ENCODE results near the gene TGIF2. TPM values are rescaled to one million over a fixed set of nuclear protein-coding genes. Genes with fewer than 3 reads are reported as not detected.

Gene TGIF2
- total and polyA plus RNA-seq, 2 of the 13 experiments (the other 11 are each of a cell fraction or from before 2014, with no cell fraction given), result 41.3 to 53.9 TPM

GRCh38 chr20:36540551-36541211, 32.7 kb upstream of the TGIF2 start:
- intact Hi-C loops (cut with micrococcal nuclease; ENCODE audit: unreplicated experiment), result no loop called here
- no peak overlapping the region for H2AFZ ChIP-seq (ENCODE audit: low read length)
- CTCF ChIA-PET (ENCODE audit: low intra/inter-chr PET ratio, low total read pairs), result no interaction called here
- peak; percentile 13; the same call in 1 of the 2 replicates for TF ChIP-seq ZNF768 (CRISPR knock-in tag; IDR thresholded peaks at IDR 0.05)
- no peak for TF ChIP-seq SP140L (CRISPR knock-in tag; IDR thresholded peaks at IDR 0.05; ENCODE audit: borderline replicate concordance)
- TF ChIP-seq ZBTB38 (CRISPR knock-in tag; IDR thresholded peaks at IDR 0.05), result peak; percentile 23; the same call in 1 of the 2 replicates
- TF ChIP-seq PCBP1 (IDR thresholded peaks at IDR 0.05; ENCODE audit: borderline replicate concordance, low read depth, low read length), result peak; percentile 78; the same call in 1 of the 2 replicates
- 0 out of 2 replicates have a peak, but pooled peaks have one; percentile 27 for TF ChIP-seq MXD3 (CRISPR knock-in tag; IDR thresholded peaks at IDR 0.05)
- TF ChIP-seq AGO2 (optimal IDR thresholded peaks at IDR 0.05; ENCODE audit: low read depth, low read length), result peak; percentile 21
- TF ChIP-seq, protein P1, sequence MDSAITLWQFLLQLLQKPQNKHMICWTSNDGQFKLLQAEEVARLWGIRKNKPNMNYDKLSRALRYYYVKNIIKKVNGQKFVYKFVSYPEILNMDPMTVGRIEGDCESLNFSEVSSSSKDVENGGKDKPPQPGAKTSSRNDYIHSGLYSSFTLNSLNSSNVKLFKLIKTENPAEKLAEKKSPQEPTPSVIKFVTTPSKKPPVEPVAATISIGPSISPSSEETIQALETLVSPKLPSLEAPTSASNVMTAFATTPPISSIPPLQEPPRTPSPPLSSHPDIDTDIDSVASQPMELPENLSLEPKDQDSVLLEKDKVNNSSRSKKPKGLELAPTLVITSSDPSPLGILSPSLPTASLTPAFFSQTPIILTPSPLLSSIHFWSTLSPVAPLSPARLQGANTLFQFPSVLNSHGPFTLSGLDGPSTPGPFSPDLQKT (CRISPR knock-in tag; IDR thresholded peaks at IDR 0.05; ENCODE audit: borderline replicate concordance), result no peak
- TF ChIP-seq SPEN (CRISPR knock-in tag; IDR thresholded peaks at IDR 0.05; ENCODE audit: low read depth), result no peak
- no peak for TF ChIP-seq ZNF777 (CRISPR knock-in tag; IDR thresholded peaks at IDR 0.05)
- no peak for TF ChIP-seq HNRNPLL (IDR thresholded peaks at IDR 0.05; ENCODE audit: low read depth, low read length, poor library complexity, severe bottlenecking)
- TF ChIP-seq, protein P2, sequence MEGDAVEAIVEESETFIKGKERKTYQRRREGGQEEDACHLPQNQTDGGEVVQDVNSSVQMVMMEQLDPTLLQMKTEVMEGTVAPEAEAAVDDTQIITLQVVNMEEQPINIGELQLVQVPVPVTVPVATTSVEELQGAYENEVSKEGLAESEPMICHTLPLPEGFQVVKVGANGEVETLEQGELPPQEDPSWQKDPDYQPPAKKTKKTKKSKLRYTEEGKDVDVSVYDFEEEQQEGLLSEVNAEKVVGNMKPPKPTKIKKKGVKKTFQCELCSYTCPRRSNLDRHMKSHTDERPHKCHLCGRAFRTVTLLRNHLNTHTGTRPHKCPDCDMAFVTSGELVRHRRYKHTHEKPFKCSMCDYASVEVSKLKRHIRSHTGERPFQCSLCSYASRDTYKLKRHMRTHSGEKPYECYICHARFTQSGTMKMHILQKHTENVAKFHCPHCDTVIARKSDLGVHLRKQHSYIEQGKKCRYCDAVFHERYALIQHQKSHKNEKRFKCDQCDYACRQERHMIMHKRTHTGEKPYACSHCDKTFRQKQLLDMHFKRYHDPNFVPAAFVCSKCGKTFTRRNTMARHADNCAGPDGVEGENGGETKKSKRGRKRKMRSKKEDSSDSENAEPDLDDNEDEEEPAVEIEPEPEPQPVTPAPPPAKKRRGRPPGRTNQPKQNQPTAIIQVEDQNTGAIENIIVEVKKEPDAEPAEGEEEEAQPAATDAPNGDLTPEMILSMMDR (CRISPR knock-in tag; IDR thresholded peaks at IDR 0.05), result no peak
- TF ChIP-seq, protein P3, sequence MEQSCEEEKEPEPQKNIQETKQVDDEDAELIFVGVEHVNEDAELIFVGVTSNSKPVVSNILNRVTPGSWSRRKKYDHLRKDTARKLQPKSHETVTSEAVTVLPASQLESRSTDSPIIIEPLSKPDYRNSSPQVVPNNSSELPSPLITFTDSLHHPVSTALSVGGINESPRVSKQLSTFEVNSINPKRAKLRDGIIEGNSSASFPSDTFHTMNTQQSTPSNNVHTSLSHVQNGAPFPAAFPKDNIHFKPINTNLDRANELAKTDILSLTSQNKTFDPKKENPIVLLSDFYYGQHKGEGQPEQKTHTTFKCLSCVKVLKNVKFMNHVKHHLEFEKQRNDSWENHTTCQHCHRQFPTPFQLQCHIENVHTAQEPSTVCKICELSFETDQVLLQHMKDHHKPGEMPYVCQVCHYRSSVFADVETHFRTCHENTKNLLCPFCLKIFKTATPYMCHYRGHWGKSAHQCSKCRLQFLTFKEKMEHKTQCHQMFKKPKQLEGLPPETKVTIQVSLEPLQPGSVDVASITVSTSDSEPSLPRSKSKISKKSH (CRISPR knock-in tag; IDR thresholded peaks at IDR 0.05; ENCODE audit: borderline replicate concordance), result no peak
- TF ChIP-seq PHB2 (IDR thresholded peaks at IDR 0.05; ENCODE audit: partially characterized antibody), result no peak
- TF ChIP-seq MATR3 (CRISPR knock-in tag; IDR thresholded peaks at IDR 0.05), result no peak
- TF ChIP-seq ZNF274 (CRISPR knock-in tag; IDR thresholded peaks at IDR 0.05), result peak; percentile 59; the same call in 1 of the 2 replicates
- TF ChIP-seq, protein P4, sequence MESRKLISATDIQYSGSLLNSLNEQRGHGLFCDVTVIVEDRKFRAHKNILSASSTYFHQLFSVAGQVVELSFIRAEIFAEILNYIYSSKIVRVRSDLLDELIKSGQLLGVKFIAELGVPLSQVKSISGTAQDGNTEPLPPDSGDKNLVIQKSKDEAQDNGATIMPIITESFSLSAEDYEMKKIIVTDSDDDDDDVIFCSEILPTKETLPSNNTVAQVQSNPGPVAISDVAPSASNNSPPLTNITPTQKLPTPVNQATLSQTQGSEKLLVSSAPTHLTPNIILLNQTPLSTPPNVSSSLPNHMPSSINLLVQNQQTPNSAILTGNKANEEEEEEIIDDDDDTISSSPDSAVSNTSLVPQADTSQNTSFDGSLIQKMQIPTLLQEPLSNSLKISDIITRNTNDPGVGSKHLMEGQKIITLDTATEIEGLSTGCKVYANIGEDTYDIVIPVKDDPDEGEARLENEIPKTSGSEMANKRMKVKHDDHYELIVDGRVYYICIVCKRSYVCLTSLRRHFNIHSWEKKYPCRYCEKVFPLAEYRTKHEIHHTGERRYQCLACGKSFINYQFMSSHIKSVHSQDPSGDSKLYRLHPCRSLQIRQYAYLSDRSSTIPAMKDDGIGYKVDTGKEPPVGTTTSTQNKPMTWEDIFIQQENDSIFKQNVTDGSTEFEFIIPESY (CRISPR knock-in tag; IDR thresholded peaks at IDR 0.05), result peak; percentile 79
- TF ChIP-seq ARHGAP35 (CRISPR knock-in tag; IDR thresholded peaks at IDR 0.05; ENCODE audit: borderline replicate concordance), result no peak

More at GRCh38 chr20:36540551-36541211, 32.7 kb upstream of the TGIF2 start:
- FAIRE-seq (no peak), ATAC-seq (no peak), DNase-seq (ENCODE audit: low spot score) (no peak)
- Histone ChIP-seq H3K4me2 (ENCODE audit: low read depth, low read length) (no peak overlapping the region), H3K4me1 (ENCODE audit: insufficient read depth, low read length) (peaks cover 40% of the 10 kb centered on the region), H3K27ac (ENCODE audit: extremely low read length, insufficient read depth, low read length) (no peak overlapping the region), H4K20me1 (ENCODE audit: insufficient read depth, low read length) (no peaks in the 10 kb centered on the region; the same call in 1 of the 2 replicates), H3K9ac (ENCODE audit: insufficient read depth, low read depth, low read length) (no peak overlapping the region), H3K9me3 (ENCODE audit: low read length) (no peaks in the 10 kb centered on the region), H3K4me3 (replicated peaks in 1 of 3; ENCODE audit: insufficient read depth in 1 of 3, low read depth in 2 of 3, low read length in 3 of 3) (no peak overlapping the region), H3K36me3 (replicated peaks in 1 of 2; ENCODE audit: control insufficient read depth in 1 of 2, insufficient read depth in 2 of 2, low read length in 2 of 2) (no peaks in the 10 kb centered on the region), H3K27me3 (ENCODE audit: control insufficient read depth in 1 of 2, insufficient read depth in 2 of 2, low read length in 2 of 2) (no peaks in the 10 kb centered on the region), H3K79me2 (ENCODE audit: insufficient read depth, low read length) (no peaks in the 10 kb centered on the region)
- in situ Hi-C loops (cut with HindIII; ENCODE audit: extremely low pct_ligation_motif_present, low pct_unique_long_range_greater_than_20kb), result no loop called here
- BruUV-seq (replicated peaks), result no TSS peak
- POLR2A ChIA-PET, result interaction anchor here (0.6 kb wide), 1 partner anchor 55 kb away, joined by 3 read pairs; no protein-coding TSS in a partner anchor
- 84% methylated on average over 41 of the region's 41 CpGs for WGBS (ENCODE audit: low lambda C conversion rate)
